AG20443 (cell line): Measurements from ENCODE around the gene CENPU.
A peak's percentile ranks its signal among the peaks of the same experiment; 100 is the strongest.
"Not testable (repeated sequence)": the region's sequence is repeated elsewhere in the genome, so short reads cannot be mapped to it uniquely, and the experiment has no call there.

ENCODE experiments used
- DNase-seq: peaks from one replicate; pipeline ENCODE4 v3.0.0; 2012; ENCODE audit warnings: low spot score, mixed read lengths

CENPU gene

GRCh38 chr4:184752496-184753275, 18.8 kb upstream of the CENPU start:
- DNase-seq = no peak

GRCh38 chr4:184751585-184751956, 17.7 kb upstream of the CENPU start:
- DNase-seq = no peak

GRCh38 chr4:184750926-184751584, 17.2 kb upstream of the CENPU start:
- no peak for DNase-seq

- DNase-seq = no peak
Observed at GRCh38 chr4:184748251-184748652, 14.4 kb upstream of the CENPU start.

GRCh38 chr4:184747034-184747830, 13.3 kb upstream of the CENPU start:
- no peak for DNase-seq

- peak; percentile 86 for DNase-seq
Observed at GRCh38 chr4:184745831-184746795, 12.2 kb upstream of the CENPU start.

- no peak for DNase-seq
Observed at GRCh38 chr4:184744236-184744635, 10.3 kb upstream of the CENPU start.

- no peak for DNase-seq
Observed at GRCh38 chr4:184743650-184744049, 9.8 kb upstream of the CENPU start.

GRCh38 chr4:184741651-184742050, 7.8 kb upstream of the CENPU start:
- DNase-seq = not testable (repeated sequence)

- no peak for DNase-seq
Observed at GRCh38 chr4:184740980-184741391, 7.1 kb upstream of the CENPU start.

- DNase-seq = not testable (repeated sequence)
Observed at GRCh38 chr4:184739575-184739974, 5.7 kb upstream of the CENPU start.

- no peak for DNase-seq
Observed at GRCh38 chr4:184734758-184735157, 862 bp upstream of the CENPU start.

GRCh38 chr4:184732126-184732525, 1.8 kb downstream of the CENPU start:
- DNase-seq = no peak

- DNase-seq = no peak
Observed at GRCh38 chr4:184731056-184731455, 2.8 kb downstream of the CENPU start.

GRCh38 chr4:184729946-184730345, 4.0 kb downstream of the CENPU start:
- DNase-seq = no peak

- DNase-seq = no peak
Observed at GRCh38 chr4:184728858-184729257, 5.0 kb downstream of the CENPU start.

GRCh38 chr4:184727430-184727829, 6.5 kb downstream of the CENPU start:
- no peak for DNase-seq

GRCh38 chr4:184722798-184723197, 11.1 kb downstream of the CENPU start:
- no peak for DNase-seq

GRCh38 chr4:184721254-184721653, 12.6 kb downstream of the CENPU start:
- no peak for DNase-seq

GRCh38 chr4:184719407-184719806, 14.5 kb downstream of the CENPU start:
- no peak for DNase-seq

GRCh38 chr4:184715526-184715925, 18.4 kb downstream of the CENPU start:
- DNase-seq = no peak

- no peak for DNase-seq
Observed at GRCh38 chr4:184713887-184714286, 20.0 kb downstream of the CENPU start.
